GM12891 (cell line): ENCODE results near the gene CDC37L1.

Experiments
- POLR2A ChIP-seq: IDR thresholded peaks from 2 replicates; pipeline ENCODE4 v1.6.1; 2011; ENCODE audit warnings: low read depth, low read length, control low read depth
- POLR2AphosphoS5 ChIP-seq: IDR thresholded peaks from 2 replicates; pipeline ENCODE4 v1.6.1; 2011; ENCODE audit warnings: low read depth, low read length, control low read depth
- POU2F2 ChIP-seq: IDR thresholded peaks from 2 replicates; pipeline ENCODE4 v1.6.1; 2011; ENCODE audit warnings: low read depth, mild to moderate bottlenecking, control low read depth, low read length, moderate library complexity
- SPI1 ChIP-seq: IDR thresholded peaks from 2 replicates; pipeline ENCODE4 v1.6.1; 2011; ENCODE audit warnings: low read depth, low read length, control low read depth
- TAF1 ChIP-seq: IDR thresholded peaks from 2 replicates; pipeline ENCODE4 v1.6.1; 2011; ENCODE audit warnings: low read depth, low read length, control low read depth

- no peak for TF ChIP-seq POLR2A
- TF ChIP-seq TAF1, result no peak
- TF ChIP-seq POLR2AphosphoS5, result no peak
- TF ChIP-seq POU2F2, result no peak
- TF ChIP-seq SPI1, result no peak
Observed at GRCh38 chr9:4704129-4704528, 24.8 kb downstream of the CDC37L1 start.
